PC-3 (cell line): ENCODE data around the gene TEDC1. TPM values are rescaled to one million over a fixed set of nuclear protein-coding genes. Genes with fewer than 3 reads are reported as not detected.

Source experiments
- ATAC-seq: fragments of 200-7000 bp; cut with Tn5 transposase; 2 replicates; pipeline ENCODE4 v1.9.1; 2020; ENCODE audit warnings: mild to moderate bottlenecking, moderate library complexity
- BruUV-seq: library from RNA; stranded (reverse); fragments of 400-500 nt; replicated peaks from 2 replicates; lab custom pipeline; 2021; lab: Mats Ljungman, UMichigan
- CTCF ChIA-PET: fragments of 300-600 bp; sonication (Branson Sonifier 250); formaldehyde crosslinking; loops from one replicate; lab custom pipeline; 2022; ENCODE audit warnings: antibody characterized with exemption; lab: Charles Lee
- POLR2A ChIA-PET: fragments of 300-600 bp; sonication (Branson Sonifier 250); formaldehyde crosslinking; loops from one replicate; lab custom pipeline; 2022; ENCODE audit warnings: antibody characterized with exemption; ENCODE audit not compliant: unreplicated experiment; lab: Charles Lee
- DNase-seq: peaks from one replicate; pipeline ENCODE4 v3.0.0-alpha.2; 2015
- H2AFZ ChIP-seq: fragments of 300-600 bp; sonication (generic); 2 replicates; pipeline ENCODE4 v1.6.0; 2016; ENCODE audit warnings: antibody characterized with exemption, low read length
- H3F3A ChIP-seq: fragments of 300-600 bp; sonication (generic); one replicate; pipeline ENCODE4 v1.6.0; 2017; ENCODE audit warnings: antibody characterized with exemption, low read length, control low read depth, mild to moderate bottlenecking; ENCODE audit not compliant: unreplicated experiment
- H3K27ac ChIP-seq: fragments of 300-600 bp; sonication (generic); 2 replicates; pipeline ENCODE4 v1.5.1; 2016; ENCODE audit warnings: mild to moderate bottlenecking, low read length
- H3K27me3 ChIP-seq: fragments of 300-600 bp; sonication (generic); 2 replicates; pipeline ENCODE4 v1.6.1; 2016; ENCODE audit warnings: low read length, mixed read lengths
- H3K36me3 ChIP-seq: fragments of 300-600 bp; sonication (generic); 2 replicates; pipeline ENCODE4 v1.6.1; 2016; ENCODE audit warnings: low read depth, mixed run types, low read length, mixed read lengths
- H3K4me1 ChIP-seq: fragments of 300-600 bp; sonication (generic); 2 replicates; pipeline ENCODE4 v1.5.1; 2016; ENCODE audit warnings: low read length; ENCODE audit not compliant: insufficient read depth
- H3K4me2 ChIP-seq: fragments of 300-600 bp; sonication (generic); 2 replicates; pipeline ENCODE4 v1.6.0; 2016; ENCODE audit warnings: low read length
- H3K4me3 ChIP-seq: fragments of 300-600 bp; sonication (generic); 2 replicates; pipeline ENCODE4 v1.5.1; 2016; ENCODE audit warnings: mild to moderate bottlenecking, low read length, mixed read lengths
- H3K79me2 ChIP-seq: fragments of 300-600 bp; sonication (generic); 2 replicates; pipeline ENCODE4 v1.6.1; 2017; ENCODE audit warnings: low read length, mixed read lengths
- H3K9ac ChIP-seq: fragments of 300-600 bp; sonication (generic); 2 replicates; pipeline ENCODE4 v1.6.0; 2016; ENCODE audit warnings: mild to moderate bottlenecking, low read length
- H3K9me2 ChIP-seq: fragments of 300-600 bp; sonication (generic); replicated peaks from 2 replicates; pipeline ENCODE4 v1.6.1; 2016; ENCODE audit warnings: mixed run types, low read length, mixed read lengths
- H3K9me3 ChIP-seq: fragments of 300-600 bp; sonication (generic); 2 replicates; pipeline ENCODE4 v1.6.1; 2016; ENCODE audit warnings: low read length, mixed read lengths
- H4K20me1 ChIP-seq: fragments of 300-600 bp; sonication (generic); 2 replicates; pipeline ENCODE4 v1.6.1; 2016; ENCODE audit warnings: low read length, mixed read lengths
- EZH2 ChIP-seq: fragments of 300-600 bp; sonication (generic); IDR thresholded peaks from one replicate; pipeline ENCODE4 v1.6.1; 2017; ENCODE audit warnings: antibody characterized with exemption, mild to moderate bottlenecking, low read length; ENCODE audit not compliant: unreplicated experiment
- EZH2phosphoT487 ChIP-seq: fragments of 300-600 bp; sonication (generic); IDR thresholded peaks from 2 replicates; pipeline ENCODE4 v1.6.1; 2018; ENCODE audit warnings: mild to moderate bottlenecking, antibody characterized with exemption, low read length, borderline replicate concordance
- intact Hi-C: fragments of 100-400 bp; cut with micrococcal nuclease; formaldehyde crosslinking; loops from 2 replicates; pipeline ENCODE4 v1.9.0; 2023
- total RNA-seq: library from RNA; depleted of rRNA; stranded (reverse); fragments of >200 nt; gene quantifications from 2 replicates; pipeline ENCODE4 v1.2.3, GENCODE V29; 2014
- TF ChIP-seq, protein P1 (sequence below): fragments of 300-600 bp; sonication (generic); conservative IDR thresholded peaks from 2 replicates; pipeline ENCODE4 v1.5.1; 2017; ENCODE audit warnings: antibody characterized with exemption, low read depth, mild to moderate bottlenecking, low read length

Gene TEDC1
- total RNA-seq, 1 experiment from 2014 or later: 66.7 TPM

GRCh38 chr14:105445901-105446845 is 44.9 kb upstream of the TEDC1 start:
- intact Hi-C loops: no loop called here

GRCh38 chr14:105446971-105447370 is 44.1 kb upstream of the TEDC1 start:
- Histone ChIP-seq H3K79me2 (no peaks in the 10 kb centered on the region), H3K27me3 (no peaks in the 10 kb centered on the region), H3K9ac (no peak overlapping the region), H3K4me1 (no peaks in the 10 kb centered on the region), H3F3A (no peaks in the 10 kb centered on the region), H3K27ac (no peak overlapping the region), H4K20me1 (no peaks in the 10 kb centered on the region), H3K36me3 (peaks cover 5% of the 10 kb centered on the region; the same call in 1 of the 2 replicates), H3K4me3 (no peak overlapping the region), H3K4me2 (no peak overlapping the region), H3K9me2 (no peaks in the 10 kb centered on the region), H3K9me3 (no peaks in the 10 kb centered on the region), H2AFZ (no peak overlapping the region)
- no TSS peak for BruUV-seq
- POLR2A ChIA-PET: no interaction called here
- TF ChIP-seq, protein P1, sequence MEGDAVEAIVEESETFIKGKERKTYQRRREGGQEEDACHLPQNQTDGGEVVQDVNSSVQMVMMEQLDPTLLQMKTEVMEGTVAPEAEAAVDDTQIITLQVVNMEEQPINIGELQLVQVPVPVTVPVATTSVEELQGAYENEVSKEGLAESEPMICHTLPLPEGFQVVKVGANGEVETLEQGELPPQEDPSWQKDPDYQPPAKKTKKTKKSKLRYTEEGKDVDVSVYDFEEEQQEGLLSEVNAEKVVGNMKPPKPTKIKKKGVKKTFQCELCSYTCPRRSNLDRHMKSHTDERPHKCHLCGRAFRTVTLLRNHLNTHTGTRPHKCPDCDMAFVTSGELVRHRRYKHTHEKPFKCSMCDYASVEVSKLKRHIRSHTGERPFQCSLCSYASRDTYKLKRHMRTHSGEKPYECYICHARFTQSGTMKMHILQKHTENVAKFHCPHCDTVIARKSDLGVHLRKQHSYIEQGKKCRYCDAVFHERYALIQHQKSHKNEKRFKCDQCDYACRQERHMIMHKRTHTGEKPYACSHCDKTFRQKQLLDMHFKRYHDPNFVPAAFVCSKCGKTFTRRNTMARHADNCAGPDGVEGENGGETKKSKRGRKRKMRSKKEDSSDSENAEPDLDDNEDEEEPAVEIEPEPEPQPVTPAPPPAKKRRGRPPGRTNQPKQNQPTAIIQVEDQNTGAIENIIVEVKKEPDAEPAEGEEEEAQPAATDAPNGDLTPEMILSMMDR: no peak
- TF ChIP-seq EZH2phosphoT487: no peak
- TF ChIP-seq EZH2: no peak
- no peak for DNase-seq
- CTCF ChIA-PET: no interaction called here
- intact Hi-C loops: no loop called here
- ATAC-seq: no peak

More at GRCh38 chr14:105445901-105446845, 44.9 kb upstream of the TEDC1 start:
- no TSS peak for BruUV-seq
- Histone ChIP-seq H3K27ac (no peak overlapping the region), H3K9me2 (no peaks in the 10 kb centered on the region), H3K4me3 (no peak overlapping the region), H3K9me3 (no peaks in the 10 kb centered on the region), H3K27me3 (no peaks in the 10 kb centered on the region), H3K4me2 (no peak overlapping the region), H3K9ac (no peak overlapping the region), H3K79me2 (no peaks in the 10 kb centered on the region), H2AFZ (no peak overlapping the region), H3K36me3 (peaks cover 5% of the 10 kb centered on the region; the same call in 1 of the 2 replicates), H3K4me1 (no peaks in the 10 kb centered on the region), H3F3A (no peaks in the 10 kb centered on the region), H4K20me1 (no peaks in the 10 kb centered on the region)
- ATAC-seq (no peak), DNase-seq (no peak)
- CTCF ChIA-PET: no interaction called here
- POLR2A ChIA-PET: no interaction called here
- TF ChIP-seq EZH2phosphoT487 (no peak), EZH2 (no peak)
- TF ChIP-seq, protein P1: no peak
